ENCODE data around the gene C11orf16. TPM values are rescaled to one million over a fixed set of nuclear protein-coding genes. Genes with fewer than 3 reads are reported as not detected.
"Not testable (repeated sequence)": the region's sequence is repeated elsewhere in the genome, so short reads cannot be mapped to it uniquely, and the experiment has no call there.

C11orf16 gene
- not detected in 2 replicates for total RNA-seq (2022)
- Bru-seq, nascent RNA: not detected
- not detected for BruChase-seq, experiment 1, labeled RNA remaining after a 6-hour chase
- BruChase-seq, experiment 2, labeled RNA remaining after a 2-hour chase: percentile 7 among the genes with signal in this experiment
- long read RNA-seq, partial matches to known transcripts: 0 of 1 reads
- long read RNA-seq, other reads (novel, unspliced or antisense): 1 of 1 reads

GRCh38 chr11:8932564-8933180 lies at the start of gene C11orf16:
TSS of gene C11orf16 (minus strand) at chr11:8932947. CDS start at chr11:8932308, 639 bp downstream.
- Mint-ChIP-seq H3K27ac (ENCODE audit: low read depth, unreplicated experiment) (no peak within 1 kb of the TSS), H3K4me1 (ENCODE audit: insufficient read depth, unreplicated experiment) (peaks cover 14% of the 10 kb centered on the region), H3K9me3 (ENCODE audit: unreplicated experiment) (no peaks in the 10 kb centered on the region), H3K4me3 (ENCODE audit: unreplicated experiment) (no peak within 1 kb of the TSS), H3K27me3 (ENCODE audit: insufficient read depth, unreplicated experiment) (no peaks in the 10 kb centered on the region), H3K36me3 (ENCODE audit: insufficient read depth, unreplicated experiment) (no peaks in the 10 kb centered on the region)
- intact Hi-C loops (cut with micrococcal nuclease): no loop called here
- no TSS peak for BruUV-seq (replicated peaks)
- ChIA-PET CTCF (interaction anchor here (1.5 to 4.2 kb wide), 2 partner anchors 18 to 27 kb away, joined by 4 to 15 read pairs; no protein-coding TSS in a partner anchor), POLR2A (interaction anchor here (1.2 kb wide), 1 partner anchor 9 kb away, joined by 3 read pairs; no protein-coding TSS in a partner anchor)
- no peak for DNase-seq (ENCODE audit: unreplicated experiment)
- no peak for TF ChIP-seq CTCF (IDR thresholded peaks at IDR 0.05; ENCODE audit: unreplicated experiment)

GRCh38 chr11:8980485-8980884 lies 47.7 kb upstream of the C11orf16 start:
- Mint-ChIP-seq H3K9me3 (ENCODE audit: unreplicated experiment) (no peaks in the 10 kb centered on the region), H3K4me1 (ENCODE audit: insufficient read depth, unreplicated experiment) (no peaks in the 10 kb centered on the region), H3K27ac (ENCODE audit: low read depth, unreplicated experiment) (no peak overlapping the region), H3K27me3 (ENCODE audit: insufficient read depth, unreplicated experiment) (no peaks in the 10 kb centered on the region), H3K4me3 (ENCODE audit: unreplicated experiment) (no peak overlapping the region), H3K36me3 (ENCODE audit: insufficient read depth, unreplicated experiment) (no peaks in the 10 kb centered on the region)
- CTCF ChIA-PET: interaction anchor here (0.7 to 1.7 kb wide), 2 partner anchors 157 to 262 kb away, joined by 3 to 6 read pairs; no protein-coding TSS in a partner anchor
- no TSS peak for BruUV-seq (replicated peaks)
- intact Hi-C loops (cut with micrococcal nuclease): no loop called here
- POLR2A ChIA-PET: interaction anchor here (0.7 to 1.6 kb wide), 2 partner anchors 9 to 854 kb away, joined by 3 read pairs; no protein-coding TSS in a partner anchor
- no peak for DNase-seq (ENCODE audit: unreplicated experiment)
- no peak for TF ChIP-seq CTCF (IDR thresholded peaks at IDR 0.05; ENCODE audit: unreplicated experiment)

- BruUV-seq (replicated peaks); H3K27ac Mint-ChIP-seq (ENCODE audit: low read depth, unreplicated experiment); POLR2A ChIA-PET; intact Hi-C loops (cut with micrococcal nuclease); H3K4me3 Mint-ChIP-seq (ENCODE audit: unreplicated experiment); H3K36me3 Mint-ChIP-seq (ENCODE audit: insufficient read depth, unreplicated experiment); DNase-seq (ENCODE audit: unreplicated experiment); H3K27me3 Mint-ChIP-seq (ENCODE audit: insufficient read depth, unreplicated experiment); H3K4me1 Mint-ChIP-seq (ENCODE audit: insufficient read depth, unreplicated experiment); H3K9me3 Mint-ChIP-seq (ENCODE audit: unreplicated experiment); CTCF ChIA-PET: not testable (repeated sequence)
Measured at GRCh38 chr11:8979365-8979764, 46.6 kb upstream of the C11orf16 start.

GRCh38 chr11:8973121-8973520 lies 40.4 kb upstream of the C11orf16 start:
- no peak overlapping the region for H3K4me3 Mint-ChIP-seq (ENCODE audit: unreplicated experiment)
- no peak overlapping the region for H3K27ac Mint-ChIP-seq (ENCODE audit: low read depth, unreplicated experiment)
- ChIA-PET POLR2A (interaction anchor here (1.7 kb wide), 1 partner anchor 9 kb away, joined by 7 read pairs; the partner anchor contains the start of gene TMEM9B), CTCF (interaction anchor here (1.4 kb wide), 1 partner anchor 42 kb away, joined by 6 read pairs; no protein-coding TSS in a partner anchor)
- no peaks in the 10 kb centered on the region for H3K36me3 Mint-ChIP-seq (ENCODE audit: insufficient read depth, unreplicated experiment)
- no TSS peak for BruUV-seq (replicated peaks)
- no peak for TF ChIP-seq CTCF (IDR thresholded peaks at IDR 0.05; ENCODE audit: unreplicated experiment)
- H3K27me3 Mint-ChIP-seq (ENCODE audit: insufficient read depth, unreplicated experiment): no peaks in the 10 kb centered on the region
- H3K4me1 Mint-ChIP-seq (ENCODE audit: insufficient read depth, unreplicated experiment): no peaks in the 10 kb centered on the region
- intact Hi-C loops (cut with micrococcal nuclease): no loop called here
- no peaks in the 10 kb centered on the region for H3K9me3 Mint-ChIP-seq (ENCODE audit: unreplicated experiment)
- DNase-seq (ENCODE audit: unreplicated experiment): no peak
